ENCODE measurements around the gene TMTC4.

The TMTC4 gene

GRCh38 chr13:100674872-100675660 is 471 bp upstream of the TMTC4 start:
- peak overlapping the region; percentile 86 for H3K4me2 ChIP-seq (ENCODE audit: low read length)
- no peaks in the 10 kb centered on the region for H3K9me2 ChIP-seq (replicated peaks; ENCODE audit: control insufficient read depth, low read length)
- H3K36me3 ChIP-seq (ENCODE audit: control insufficient read depth, low read length) = peaks cover 7% of the 10 kb centered on the region
- no peaks in the 10 kb centered on the region for H3K27me3 ChIP-seq (ENCODE audit: control insufficient read depth, low read length)
- H3K9me3 ChIP-seq (ENCODE audit: control insufficient read depth, insufficient read depth, low read length) = no peaks in the 10 kb centered on the region
- H3F3A ChIP-seq (ENCODE audit: control insufficient read depth, insufficient read depth) = peaks cover 6% of the 10 kb centered on the region; the same call in 1 of the 2 replicates
- peaks cover 25% of the 10 kb centered on the region for H3K4me1 ChIP-seq (ENCODE audit: control insufficient read depth, low read length)
- H3K27ac ChIP-seq (ENCODE audit: low read depth, low read length) = peak overlapping the region; percentile 41
- peaks cover 42% of the 10 kb centered on the region for H3K79me2 ChIP-seq (ENCODE audit: control insufficient read depth, low read length)
- TF ChIP-seq, protein P1, sequence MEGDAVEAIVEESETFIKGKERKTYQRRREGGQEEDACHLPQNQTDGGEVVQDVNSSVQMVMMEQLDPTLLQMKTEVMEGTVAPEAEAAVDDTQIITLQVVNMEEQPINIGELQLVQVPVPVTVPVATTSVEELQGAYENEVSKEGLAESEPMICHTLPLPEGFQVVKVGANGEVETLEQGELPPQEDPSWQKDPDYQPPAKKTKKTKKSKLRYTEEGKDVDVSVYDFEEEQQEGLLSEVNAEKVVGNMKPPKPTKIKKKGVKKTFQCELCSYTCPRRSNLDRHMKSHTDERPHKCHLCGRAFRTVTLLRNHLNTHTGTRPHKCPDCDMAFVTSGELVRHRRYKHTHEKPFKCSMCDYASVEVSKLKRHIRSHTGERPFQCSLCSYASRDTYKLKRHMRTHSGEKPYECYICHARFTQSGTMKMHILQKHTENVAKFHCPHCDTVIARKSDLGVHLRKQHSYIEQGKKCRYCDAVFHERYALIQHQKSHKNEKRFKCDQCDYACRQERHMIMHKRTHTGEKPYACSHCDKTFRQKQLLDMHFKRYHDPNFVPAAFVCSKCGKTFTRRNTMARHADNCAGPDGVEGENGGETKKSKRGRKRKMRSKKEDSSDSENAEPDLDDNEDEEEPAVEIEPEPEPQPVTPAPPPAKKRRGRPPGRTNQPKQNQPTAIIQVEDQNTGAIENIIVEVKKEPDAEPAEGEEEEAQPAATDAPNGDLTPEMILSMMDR (IDR thresholded peaks at IDR 0.05; ENCODE audit: low read depth, low read length, poor library complexity, severe bottlenecking) = no peak
- peaks cover 6% of the 10 kb centered on the region for H4K20me1 ChIP-seq (ENCODE audit: control insufficient read depth, insufficient read depth, low read depth, low read length)
- peak overlapping the region; percentile 84 for H3K4me3 ChIP-seq (ENCODE audit: low read length)

DNA sequence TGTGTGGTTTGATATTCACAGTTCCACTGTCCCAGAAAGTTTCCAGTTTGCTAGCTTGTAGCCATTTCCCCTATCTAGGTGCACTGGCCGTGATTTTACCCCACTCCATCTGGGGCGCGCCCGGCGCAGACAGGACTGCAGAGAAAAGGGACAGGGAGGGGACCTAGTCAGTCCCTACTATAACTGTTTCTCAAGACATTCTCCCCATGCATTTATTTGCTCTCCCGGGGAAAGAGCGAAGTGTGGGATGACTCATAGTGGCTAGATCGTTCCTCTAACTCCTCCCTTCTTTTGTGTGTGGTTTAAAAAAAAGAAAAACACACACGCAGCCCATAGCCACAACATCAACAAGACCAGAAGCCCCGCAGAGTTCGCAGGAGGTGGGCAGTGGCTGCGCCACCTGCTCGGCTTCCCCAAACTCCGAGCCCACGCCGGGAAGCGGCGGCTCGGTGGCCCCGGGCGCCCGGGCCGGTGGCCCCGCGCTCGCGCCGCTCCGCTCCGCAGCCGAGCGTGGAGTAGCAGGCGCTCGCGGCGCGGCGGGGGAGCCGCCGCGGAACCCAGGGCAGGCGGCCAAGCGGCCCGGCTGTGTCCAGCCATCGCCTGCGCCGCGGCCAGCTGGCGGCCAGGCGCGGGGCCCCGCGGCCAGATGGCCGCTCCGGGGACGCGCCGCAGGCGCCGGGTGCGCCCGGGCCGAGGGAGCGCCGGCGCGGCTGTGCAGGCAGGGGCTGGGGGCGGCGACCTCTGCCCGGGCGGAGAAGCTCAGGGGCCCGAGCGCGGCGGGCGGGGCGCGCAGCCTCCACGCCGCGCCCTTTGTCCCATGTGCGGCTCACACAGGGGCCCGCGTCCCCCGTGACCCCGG is 653 bp downstream of the TMTC4 start:
- Histone ChIP-seq H3K4me3 (ENCODE audit: low read length) (peak overlapping the region; percentile 86), H3K9me3 (ENCODE audit: control insufficient read depth, insufficient read depth, low read length) (no peaks in the 10 kb centered on the region), H3K27ac (ENCODE audit: low read depth, low read length) (peak overlapping the region; percentile 23; the same call in 1 of the 2 replicates), H3K4me2 (ENCODE audit: low read length) (peak overlapping the region; percentile 95), H3K27me3 (ENCODE audit: control insufficient read depth, low read length) (no peaks in the 10 kb centered on the region), H4K20me1 (ENCODE audit: control insufficient read depth, insufficient read depth, low read depth, low read length) (peaks cover 6% of the 10 kb centered on the region), H3K79me2 (ENCODE audit: control insufficient read depth, low read length) (peaks cover 44% of the 10 kb centered on the region), H3K36me3 (ENCODE audit: control insufficient read depth, low read length) (peaks cover 14% of the 10 kb centered on the region), H3K9me2 (replicated peaks; ENCODE audit: control insufficient read depth, low read length) (no peaks in the 10 kb centered on the region), H3K4me1 (ENCODE audit: control insufficient read depth, low read length) (peaks cover 25% of the 10 kb centered on the region), H3F3A (ENCODE audit: control insufficient read depth, insufficient read depth) (peaks cover 6% of the 10 kb centered on the region; the same call in 1 of the 2 replicates)
- no peak for TF ChIP-seq EZH2phosphoT487 (IDR thresholded peaks at IDR 0.05; ENCODE audit: borderline replicate concordance, low read length)
- TF ChIP-seq, protein P1 (IDR thresholded peaks at IDR 0.05; ENCODE audit: low read depth, low read length, poor library complexity, severe bottlenecking) = no peak

DNA sequence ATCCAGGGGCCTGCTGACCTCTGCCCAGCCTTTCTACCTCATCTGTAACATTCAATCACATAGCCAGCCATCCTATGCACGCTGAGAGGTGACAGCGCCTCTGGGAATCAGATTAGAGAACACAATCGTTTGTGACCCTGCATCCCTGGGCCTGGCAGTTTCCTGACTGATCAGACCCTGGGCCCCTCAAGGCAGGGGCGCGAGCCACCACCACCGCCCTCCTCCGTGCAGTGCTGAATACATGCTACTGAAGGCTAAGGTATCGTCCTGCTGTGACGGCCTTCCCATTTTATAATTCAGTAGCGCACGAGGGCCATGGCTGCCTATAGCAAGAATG is 1.3 kb downstream of the TMTC4 start:
- TF ChIP-seq EZH2phosphoT487 (IDR thresholded peaks at IDR 0.05; ENCODE audit: borderline replicate concordance, low read length) = no peak
- TF ChIP-seq, protein P1 (IDR thresholded peaks at IDR 0.05; ENCODE audit: low read depth, low read length, poor library complexity, severe bottlenecking) = no peak
- H3K9me3 ChIP-seq (ENCODE audit: control insufficient read depth, insufficient read depth, low read length) = no peaks in the 10 kb centered on the region

More for the DNA sequence above, 1.3 kb downstream of the TMTC4 start:
- Histone ChIP-seq H3K36me3 (ENCODE audit: control insufficient read depth, low read length) (peaks cover 20% of the 10 kb centered on the region), H3K4me1 (ENCODE audit: control insufficient read depth, low read length) (peaks cover 21% of the 10 kb centered on the region), H3K27me3 (ENCODE audit: control insufficient read depth, low read length) (no peaks in the 10 kb centered on the region), H3F3A (ENCODE audit: control insufficient read depth, insufficient read depth) (peaks cover 6% of the 10 kb centered on the region; the same call in 1 of the 2 replicates), H3K79me2 (ENCODE audit: control insufficient read depth, low read length) (peaks cover 44% of the 10 kb centered on the region), H3K4me3 (ENCODE audit: low read length) (peak overlapping the region; percentile 86), H3K9me2 (replicated peaks; ENCODE audit: control insufficient read depth, low read length) (no peaks in the 10 kb centered on the region), H3K27ac (ENCODE audit: low read depth, low read length) (no peak overlapping the region), H4K20me1 (ENCODE audit: control insufficient read depth, insufficient read depth, low read depth, low read length) (peaks cover 6% of the 10 kb centered on the region), H3K4me2 (ENCODE audit: low read length) (peak overlapping the region; percentile 95)

All from DOHH2 (cell line).